GM18498 (cell line): ENCODE results near the gene SIX5.
"Not testable (repeated sequence)": the region's sequence is repeated elsewhere in the genome, so short reads cannot be mapped to it uniquely, and the experiment has no call there.

Experiments
- ATAC-seq: cut with Tn5 transposase; IDR thresholded peaks from one replicate; pipeline ENCODE4 v1.9.1; 2021; ENCODE audit warnings: mild to moderate bottlenecking, moderate library complexity; ENCODE audit not compliant: unreplicated experiment

Gene SIX5

DNA sequence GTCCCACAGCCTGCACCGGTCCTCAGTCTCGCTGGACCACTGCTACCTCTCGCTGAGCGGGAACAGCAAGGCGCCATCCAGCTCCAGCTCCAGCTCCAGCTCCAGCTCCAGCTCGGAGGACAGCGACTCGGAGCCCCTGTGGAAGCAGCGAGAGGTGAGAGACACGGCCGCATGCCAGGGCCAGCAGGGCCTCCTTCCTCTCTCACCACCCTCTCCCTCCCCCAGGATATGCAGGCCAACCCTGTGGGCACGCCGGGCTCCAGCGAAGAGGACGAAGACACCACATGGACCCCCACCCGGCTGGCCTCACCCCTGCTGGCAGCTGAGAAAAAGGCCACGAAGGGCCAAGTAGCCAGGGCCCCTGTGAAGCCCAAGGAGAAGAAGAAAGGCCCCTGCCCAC lies 7.3 kb downstream of the SIX5 start:
- ATAC-seq, result no peak

DNA sequence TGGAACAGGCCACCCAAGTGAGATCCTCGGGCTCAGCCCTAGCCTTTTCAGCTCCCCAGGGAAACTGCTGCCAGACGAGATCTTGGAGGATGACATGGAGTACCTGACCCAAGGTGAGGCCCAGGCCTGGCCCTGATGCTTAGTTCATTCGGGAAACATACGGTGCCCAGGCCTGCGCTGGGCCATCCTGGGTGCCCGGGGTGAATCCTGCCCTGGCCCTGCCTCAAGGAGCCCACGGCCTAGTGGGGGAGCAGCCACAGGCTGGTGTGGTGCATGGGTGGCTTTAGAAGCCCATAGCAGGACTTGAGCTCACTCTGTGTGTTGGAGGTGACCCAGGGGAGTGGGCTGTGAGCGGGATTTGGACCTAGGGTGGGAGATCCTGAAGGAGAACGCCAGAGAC lies 10.1 kb downstream of the SIX5 start:
- ATAC-seq, result no peak

DNA sequence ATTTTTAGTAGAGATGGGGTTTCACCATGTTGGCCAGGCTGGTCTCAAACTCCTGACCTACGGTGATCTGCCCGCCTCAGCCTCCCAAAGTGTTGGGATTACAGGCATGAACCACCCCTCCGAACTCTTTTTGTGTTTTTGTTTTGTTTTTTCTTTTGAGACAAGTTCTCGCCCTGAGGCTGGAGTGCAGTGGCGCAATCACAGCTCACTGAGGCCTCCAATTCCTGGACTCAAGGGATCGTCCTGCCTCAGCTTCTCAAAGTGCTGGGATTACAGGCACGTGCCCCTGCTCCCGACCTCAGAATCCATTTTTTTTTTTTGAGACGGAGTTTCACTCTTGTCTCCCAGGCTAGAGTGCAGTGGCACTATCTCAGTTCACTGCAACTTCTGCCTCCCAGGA lies 11.4 kb downstream of the SIX5 start:
- ATAC-seq, result no peak

DNA sequence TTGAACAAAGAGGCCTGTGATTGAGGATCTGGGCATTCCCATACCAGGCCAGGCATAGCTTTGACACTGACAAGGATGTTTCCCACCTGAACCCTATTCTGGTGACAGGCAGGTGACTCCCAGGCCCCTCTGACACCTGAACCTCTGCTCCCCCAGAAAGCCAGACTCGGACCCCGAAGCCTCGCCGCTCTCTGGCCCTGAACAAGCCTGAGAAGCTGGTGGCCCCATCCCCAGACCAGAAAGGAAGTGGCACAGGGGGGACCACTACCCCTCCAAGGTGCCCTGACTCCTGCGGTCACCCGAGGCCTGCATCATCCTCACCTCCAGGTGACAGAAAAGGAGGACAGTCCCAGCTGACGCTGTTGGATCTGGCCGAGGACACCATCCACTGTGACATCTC lies 14.7 kb downstream of the SIX5 start:
- ATAC-seq, result no peak

DNA sequence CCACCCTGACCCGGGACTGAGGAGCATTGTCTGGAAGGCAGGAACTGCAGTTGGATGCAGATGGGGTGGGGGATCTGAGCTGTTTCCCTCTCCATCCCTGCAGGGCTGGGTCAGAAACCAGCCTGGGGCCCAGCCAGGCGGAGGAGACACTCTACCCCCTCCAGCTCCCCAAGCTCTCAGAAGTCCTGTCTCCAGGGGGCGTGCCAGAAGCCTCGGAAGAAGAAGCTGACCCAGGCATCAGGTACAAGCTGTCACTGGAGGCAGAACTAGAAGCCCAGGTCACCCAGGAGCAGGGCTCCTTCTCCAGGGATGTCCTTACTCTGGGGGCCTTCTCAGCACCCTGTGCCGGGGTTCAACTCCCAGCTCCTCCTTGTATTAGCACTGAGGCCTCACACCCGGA lies 15.5 kb downstream of the SIX5 start:
- ATAC-seq, result no peak

DNA sequence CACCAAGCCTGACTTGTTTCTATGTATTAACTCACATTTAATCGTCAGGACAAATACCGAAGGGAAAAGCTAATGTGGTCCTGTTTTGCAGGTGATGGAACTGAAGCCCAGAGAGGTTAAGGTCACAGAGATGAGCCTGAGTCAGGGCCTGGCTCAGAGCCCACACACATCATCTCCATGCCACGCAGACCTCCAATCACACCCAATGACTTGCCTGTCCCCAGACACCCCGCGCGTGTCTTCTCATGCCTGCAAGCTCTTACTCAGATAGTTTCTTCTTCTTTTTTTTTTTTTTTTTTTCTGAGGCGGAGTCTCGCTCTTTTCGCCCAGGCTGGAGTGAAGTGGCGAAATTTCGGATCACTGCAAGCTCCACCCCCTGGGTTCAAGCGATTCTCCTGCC lies 16.4 kb downstream of the SIX5 start:
- ATAC-seq, result no peak

DNA sequence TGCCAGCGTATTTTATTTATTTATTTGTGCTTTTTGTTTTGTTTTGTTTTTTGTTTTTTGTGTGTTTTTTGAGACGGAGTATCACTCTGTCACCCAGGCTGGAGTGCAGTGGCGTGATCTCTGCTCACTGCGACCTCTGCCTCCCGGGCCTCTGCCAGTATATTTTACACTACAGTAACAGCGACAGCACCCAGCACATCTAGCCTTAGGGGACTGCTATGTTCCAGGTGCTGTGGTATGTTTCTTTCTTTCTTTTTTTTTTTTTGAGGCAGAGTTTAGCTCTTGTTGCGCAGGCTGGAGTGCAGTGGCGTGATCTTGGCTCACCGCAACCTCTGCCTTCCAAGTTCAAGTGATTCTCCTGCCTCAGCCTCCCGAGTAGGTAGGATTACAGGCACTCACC lies 17.6 kb downstream of the SIX5 start:
- ATAC-seq, result not testable (repeated sequence)

DNA sequence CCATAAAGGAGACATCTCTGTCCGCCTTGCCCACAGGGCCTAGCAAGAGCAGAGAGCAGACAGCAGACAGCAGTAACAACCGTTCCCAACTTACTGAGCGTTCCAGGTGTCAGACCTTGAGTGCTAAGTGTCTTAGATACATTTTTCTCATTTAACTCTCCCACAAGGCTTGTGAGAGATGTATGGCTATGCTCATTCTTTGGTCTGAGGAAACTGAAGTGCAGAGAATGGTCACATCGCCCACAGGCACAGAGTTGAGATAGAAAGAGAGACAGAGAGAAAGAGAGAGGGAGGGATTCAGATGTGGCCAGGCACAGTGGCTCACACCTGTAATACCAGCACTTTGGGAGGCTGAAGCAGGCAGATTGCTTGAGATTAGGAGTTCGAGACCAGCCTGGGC lies 21.5 kb downstream of the SIX5 start:
- ATAC-seq, result no peak

DNA sequence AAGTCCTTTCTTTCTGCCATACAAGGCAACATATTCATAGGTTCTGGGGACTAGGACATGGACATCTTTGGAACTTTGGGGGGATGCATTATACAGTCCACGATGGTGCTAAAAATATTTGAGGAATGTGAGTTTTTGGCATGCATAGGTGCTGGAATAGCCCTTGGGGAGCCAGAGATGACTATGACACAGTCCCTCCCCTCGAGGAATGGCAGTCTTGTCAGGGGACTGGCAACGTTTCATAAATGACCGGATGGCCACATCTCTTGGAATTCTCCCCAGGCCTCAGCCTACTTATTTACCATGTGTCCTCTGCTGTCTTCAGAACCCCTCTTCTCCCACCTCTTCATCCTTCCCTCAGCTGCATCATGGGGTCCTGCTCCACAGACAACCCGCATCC lies 22.2 kb downstream of the SIX5 start:
- no peak for ATAC-seq

DNA sequence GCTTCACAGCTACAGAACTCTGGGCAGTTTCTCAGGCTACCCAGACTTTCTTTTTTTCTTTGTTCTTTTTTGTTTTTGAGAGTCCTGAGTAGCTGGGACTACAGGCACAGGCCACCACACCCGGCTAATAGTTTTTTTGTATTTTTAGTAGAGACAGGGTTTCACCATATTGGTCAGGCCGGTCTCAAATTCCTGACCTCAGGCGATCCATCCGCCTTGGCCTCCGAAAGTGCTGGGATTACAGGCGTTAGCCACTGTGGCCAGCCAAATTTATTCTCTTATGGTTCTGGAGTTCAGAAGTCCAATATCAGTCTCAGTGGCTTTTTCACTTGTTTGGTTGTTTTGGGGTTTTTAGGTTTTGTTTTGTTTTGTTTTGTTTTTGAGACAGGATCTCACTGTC lies 23.4 kb downstream of the SIX5 start:
- ATAC-seq, result no peak

DNA sequence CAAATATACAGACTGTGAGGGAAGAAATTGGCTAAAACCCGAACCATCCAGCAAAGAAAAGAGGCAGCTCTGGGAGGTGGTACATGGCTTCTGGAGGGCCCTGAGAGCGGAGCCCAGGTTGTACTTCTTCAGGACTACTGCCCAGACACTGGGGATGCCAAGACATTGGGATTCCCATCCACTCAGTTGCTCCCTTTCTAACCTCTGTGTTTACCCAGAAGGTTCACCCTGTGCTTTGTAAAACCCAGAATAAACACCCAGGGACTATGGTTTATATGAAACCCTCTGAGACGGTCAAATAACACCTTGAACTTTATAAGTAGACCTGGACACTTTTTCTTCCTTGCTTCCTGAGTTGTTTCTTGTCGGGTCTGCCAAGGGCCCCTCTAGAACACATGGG lies 26.1 kb downstream of the SIX5 start:
- ATAC-seq, result no peak

DNA sequence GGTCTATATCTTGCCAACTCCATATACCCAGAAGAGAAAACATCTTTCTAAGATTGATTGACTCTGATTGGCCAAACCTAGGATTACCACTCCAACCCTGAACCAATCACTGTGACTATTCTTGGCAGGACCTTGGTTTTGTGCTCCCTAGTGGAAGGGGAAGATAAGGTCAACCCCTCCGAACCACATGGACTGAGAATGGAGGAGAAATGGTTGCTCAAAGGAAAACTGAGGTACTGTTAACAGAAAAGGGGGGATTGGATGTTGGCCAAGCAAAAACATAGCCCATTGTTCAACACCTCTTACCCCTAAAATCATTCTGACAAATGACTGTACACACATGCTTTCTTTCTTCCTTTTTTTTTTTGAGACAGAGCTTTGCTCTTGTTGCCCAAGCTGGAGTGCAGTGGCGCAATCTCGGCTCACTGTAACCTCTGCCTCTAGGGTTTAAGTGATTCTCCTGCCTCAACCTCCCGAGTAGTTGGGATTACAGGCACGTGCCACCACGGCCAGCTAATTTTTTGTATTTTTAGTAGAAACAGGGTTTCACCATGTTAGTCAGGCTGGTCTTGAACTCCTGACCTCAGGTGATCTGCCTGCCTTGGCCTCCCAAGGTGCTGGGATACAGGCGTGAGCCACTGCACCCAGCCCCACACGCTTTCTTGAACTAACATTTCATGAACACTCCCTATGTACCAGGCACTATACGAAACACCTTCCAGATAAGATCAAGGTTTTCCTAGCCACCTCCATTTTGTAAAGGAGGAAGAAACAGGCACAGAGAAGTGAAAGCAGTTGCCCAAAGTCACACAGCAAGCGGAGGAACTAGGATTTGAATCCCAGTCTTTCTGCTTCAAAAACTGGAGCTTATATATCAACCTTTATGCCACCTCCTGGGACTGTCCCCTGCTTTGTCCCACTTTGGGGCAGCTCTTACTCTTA lies 29.3 kb downstream of the SIX5 start:
- no peak for ATAC-seq

DNA sequence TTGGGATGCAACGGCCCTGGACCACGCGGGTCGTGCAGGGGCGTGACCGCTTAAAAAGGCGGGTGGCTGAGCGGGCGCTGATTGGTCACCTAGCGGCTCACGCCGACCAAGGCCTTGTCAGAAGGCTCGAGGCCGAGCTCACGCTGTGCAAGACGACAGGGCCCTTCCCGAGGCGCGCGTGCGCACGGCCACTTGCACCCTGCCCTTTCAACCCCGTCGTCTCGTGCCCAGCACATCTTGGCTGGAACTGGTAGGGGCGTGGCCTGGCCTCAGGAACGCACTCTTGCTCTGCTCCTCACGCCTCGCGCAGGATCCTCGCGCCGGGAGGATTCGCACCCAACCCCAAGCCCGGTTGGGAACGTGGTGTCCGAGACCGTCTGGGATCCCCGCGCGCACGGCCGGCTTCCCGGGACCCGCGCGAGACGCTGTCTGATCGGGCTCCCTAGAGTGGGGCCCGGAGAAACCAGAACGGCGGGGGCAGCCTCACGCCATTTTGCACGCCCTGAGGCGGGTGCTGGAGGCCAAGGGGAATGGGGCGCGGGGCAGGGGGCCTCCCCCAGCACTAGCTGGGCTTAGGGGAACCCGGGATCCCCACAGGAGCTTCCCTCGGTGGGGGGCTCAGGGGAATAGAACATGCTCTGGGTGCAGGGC lies 35.8 kb downstream of the SIX5 start, which contains the start of gene MEIOSIN:
Gene MEIOSIN (plus strand): TSS at position 280 of the 651 bp plus-strand sequence. CDS start 1,938 bp downstream, outside the sequence.
- ATAC-seq, result no peak

DNA sequence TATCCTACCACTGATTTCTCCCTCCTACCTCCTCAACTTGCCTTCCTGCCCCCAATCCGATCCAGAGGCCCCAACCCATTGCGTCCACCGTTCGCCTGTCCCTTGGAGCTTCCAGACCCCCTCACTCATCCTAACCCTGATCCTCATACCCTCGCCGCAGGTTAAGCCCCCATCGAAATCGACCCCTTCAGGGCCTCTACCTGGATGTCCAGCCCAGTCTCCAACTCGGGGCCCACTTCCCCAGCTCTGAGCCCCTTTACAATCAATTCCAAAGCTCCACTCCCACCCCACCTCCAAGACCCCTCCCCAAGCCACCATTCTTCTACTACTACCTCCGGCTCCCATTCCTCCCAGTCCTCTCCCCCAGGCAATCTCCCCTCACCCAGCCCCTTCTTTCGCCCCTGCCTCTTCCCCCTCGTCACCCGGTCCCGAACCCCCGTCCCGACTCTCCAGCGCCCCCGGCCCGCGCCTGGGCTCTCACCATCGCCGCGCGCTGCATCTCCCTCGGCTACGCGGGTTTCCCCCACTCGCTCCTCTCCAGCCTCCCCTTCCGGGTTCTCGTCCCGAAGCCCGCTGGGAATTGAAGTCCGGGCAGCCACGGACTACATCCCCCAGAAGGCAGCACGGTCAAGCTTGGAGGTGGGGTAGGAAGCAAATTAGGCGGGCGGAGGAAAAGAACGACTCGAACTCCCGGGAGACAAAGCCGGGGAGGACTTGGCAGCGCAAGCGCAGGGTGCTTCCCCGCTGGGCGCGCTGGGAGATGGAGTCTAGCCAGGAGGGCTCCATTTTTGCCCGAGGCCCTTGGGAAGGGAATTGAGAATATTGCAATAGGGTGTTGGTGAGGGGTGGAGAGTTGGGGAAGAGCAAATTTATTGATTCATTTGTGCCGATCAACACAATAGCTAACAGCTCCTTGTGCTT lies 38.4 kb downstream of the SIX5 start, which contains the start of gene FBXO46:
Gene FBXO46 (minus strand): TSS at position 529 of the 921 bp plus-strand sequence. CDS start 17,401 bp downstream, outside the sequence.
- peak; percentile 91 for ATAC-seq

DNA sequence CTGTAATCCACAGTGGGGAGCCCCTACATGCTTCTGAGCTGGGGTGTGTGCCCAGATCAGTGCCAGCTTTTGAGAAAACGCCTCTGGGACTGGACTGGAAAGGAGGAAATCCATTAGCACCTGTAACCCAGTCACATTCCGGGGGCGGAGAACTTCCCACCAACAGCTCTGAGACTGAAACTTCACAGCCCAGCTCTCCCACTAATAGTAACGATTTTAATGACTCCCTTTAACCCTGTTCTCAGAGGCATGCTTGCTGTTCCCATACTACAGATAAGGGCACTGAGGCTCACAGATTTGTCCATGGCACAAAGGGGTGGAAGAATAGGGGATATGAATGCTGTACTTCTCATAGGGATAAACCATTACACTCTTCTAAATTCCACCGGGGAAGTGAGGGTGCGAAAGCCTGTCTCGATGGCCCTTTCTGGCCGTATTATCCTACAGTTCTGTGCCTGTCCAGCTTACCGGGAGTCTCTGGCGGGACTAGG lies 39.2 kb downstream of the SIX5 start:
- ATAC-seq, result no peak

DNA sequence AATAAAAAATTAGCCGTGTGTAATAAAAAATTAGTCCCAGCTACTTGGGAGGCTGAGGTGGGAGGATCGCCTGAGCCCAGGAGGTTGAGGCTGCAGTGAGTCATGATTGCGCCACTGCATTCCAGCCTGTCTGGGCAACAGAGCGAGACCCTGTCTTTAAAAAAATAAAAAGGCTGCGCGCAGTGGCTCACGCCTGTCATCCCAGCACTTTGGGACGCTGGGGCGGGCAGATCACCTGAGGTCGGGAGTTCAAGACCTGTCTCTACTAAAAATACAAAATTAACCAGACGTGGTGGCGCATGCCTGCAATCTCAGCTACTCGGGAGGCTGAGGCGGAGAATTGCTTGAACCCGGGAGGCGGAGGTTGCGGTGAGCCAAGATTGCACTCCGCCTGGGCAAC lies 40.4 kb downstream of the SIX5 start:
- not testable (repeated sequence) for ATAC-seq

DNA sequence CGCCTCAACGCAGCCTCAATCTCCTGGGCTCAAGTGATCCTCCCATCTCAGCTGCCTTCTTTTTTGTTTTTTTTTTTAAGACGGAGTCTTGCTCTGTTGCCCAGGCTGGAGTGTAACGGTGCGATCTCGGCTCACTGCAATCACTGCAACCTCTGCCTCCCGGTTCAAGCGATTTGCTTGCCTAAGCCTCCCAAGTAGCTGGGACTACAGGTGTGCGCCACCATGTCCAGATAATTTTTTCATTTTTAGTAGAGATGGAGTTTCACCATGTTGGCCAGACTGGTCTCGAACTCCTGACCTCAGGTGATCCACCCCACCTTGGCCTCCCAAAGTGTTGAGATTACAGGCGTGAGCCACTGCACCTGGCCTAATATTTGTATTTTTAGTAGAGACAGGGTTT lies 49.0 kb downstream of the SIX5 start:
- ATAC-seq, result not testable (repeated sequence)

DNA sequence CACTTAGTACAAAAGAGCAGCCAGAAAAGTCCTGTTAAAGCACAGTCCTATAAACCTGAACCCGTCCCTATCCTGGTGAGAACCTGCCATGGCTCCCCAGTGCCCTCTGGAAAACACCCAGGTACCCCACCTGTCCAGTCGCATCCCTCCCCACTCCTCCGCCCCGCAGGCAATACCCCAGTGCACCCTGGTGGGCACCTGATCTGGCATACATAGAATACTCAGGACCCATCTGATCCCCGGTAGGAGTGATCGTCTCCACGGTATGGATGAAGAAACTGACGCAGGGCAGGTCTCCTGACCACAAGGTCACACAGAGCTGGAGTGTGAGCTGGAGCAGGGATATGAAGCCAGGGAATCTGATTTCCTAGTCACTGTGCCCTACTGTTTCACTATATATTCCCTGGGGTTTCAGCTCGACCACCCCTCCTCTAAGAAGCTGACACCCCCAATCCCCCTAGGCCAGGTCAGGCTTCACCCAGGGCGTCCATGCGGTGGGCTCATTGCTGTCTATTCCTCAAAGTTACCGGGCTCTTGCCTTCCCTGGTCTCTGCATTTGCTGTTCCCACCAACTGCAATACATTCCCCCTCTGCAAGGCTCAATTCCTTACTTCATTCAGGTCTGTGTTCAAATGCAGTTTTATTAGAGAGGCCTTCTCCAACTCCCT lies 50.9 kb downstream of the SIX5 start:
- no peak for ATAC-seq

DNA sequence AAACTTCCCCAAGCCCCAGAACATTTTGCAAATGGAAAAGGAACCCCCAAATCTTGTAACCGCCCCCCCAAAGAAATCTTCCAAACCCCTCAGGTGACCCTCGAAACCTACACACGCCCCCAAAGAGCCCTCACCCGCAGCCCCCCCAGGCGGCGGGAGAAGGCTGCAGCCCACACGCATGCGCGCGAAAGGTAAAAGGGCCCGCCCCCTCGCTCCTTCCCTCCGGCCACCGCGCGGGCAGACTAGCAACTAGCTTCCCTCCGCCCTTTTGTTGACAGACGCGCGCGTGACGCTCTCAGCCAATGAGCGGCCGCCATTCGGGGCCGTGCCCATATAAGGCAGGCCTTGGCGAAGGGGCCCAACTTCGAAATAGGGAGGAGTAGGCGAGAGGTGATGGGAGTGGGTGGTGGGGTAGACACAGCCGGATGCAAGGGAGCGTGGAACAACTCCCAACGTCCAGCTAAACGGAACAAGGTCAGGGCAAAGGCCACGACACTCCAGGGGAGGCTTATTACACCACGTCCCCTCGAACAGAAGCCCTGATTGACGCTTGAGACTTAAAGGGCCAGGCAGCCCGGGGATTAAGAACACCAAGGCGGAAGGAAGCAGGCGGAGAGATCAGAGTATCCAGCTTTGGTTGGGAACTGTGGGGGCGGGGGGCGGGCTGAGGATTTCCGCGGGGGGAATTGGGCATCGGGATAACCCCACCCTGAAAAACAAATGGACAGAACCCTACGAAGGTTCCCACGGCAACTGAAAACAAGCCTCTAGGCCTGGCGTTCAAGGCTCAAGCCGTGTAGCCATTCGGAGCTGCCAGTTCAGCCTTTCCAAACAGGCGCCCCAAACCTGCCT lies 51.7 kb downstream of the SIX5 start:
- ATAC-seq, result peak; percentile 90
